NOMO-1 treated with DMSO at 0.1 percent for 48 hours (cell line): ENCODE results near the gene TRDMT1.
A peak's percentile ranks its signal among the peaks of the same experiment; 100 is the strongest.

ENCODE experiments used
- DNase-seq: peaks from one replicate; lab custom pipeline; 2025; ENCODE audit not compliant: unreplicated experiment; lab: John Stamatoyannopoulos, UW

The TRDMT1 gene

GRCh38 chr10:17231788-17232187 is 30.3 kb upstream of the TRDMT1 start:
- DNase-seq: no peak

GRCh38 chr10:17229967-17230682 is 28.7 kb upstream of the TRDMT1 start:
- DNase-seq: peak; percentile 97

DNA sequence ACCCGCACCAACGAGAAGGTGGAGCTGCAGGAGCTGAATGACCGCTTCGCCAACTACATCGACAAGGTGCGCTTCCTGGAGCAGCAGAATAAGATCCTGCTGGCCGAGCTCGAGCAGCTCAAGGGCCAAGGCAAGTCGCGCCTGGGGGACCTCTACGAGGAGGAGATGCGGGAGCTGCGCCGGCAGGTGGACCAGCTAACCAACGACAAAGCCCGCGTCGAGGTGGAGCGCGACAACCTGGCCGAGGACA is 28.2 kb upstream of the TRDMT1 start:
- no peak for DNase-seq

DNA sequence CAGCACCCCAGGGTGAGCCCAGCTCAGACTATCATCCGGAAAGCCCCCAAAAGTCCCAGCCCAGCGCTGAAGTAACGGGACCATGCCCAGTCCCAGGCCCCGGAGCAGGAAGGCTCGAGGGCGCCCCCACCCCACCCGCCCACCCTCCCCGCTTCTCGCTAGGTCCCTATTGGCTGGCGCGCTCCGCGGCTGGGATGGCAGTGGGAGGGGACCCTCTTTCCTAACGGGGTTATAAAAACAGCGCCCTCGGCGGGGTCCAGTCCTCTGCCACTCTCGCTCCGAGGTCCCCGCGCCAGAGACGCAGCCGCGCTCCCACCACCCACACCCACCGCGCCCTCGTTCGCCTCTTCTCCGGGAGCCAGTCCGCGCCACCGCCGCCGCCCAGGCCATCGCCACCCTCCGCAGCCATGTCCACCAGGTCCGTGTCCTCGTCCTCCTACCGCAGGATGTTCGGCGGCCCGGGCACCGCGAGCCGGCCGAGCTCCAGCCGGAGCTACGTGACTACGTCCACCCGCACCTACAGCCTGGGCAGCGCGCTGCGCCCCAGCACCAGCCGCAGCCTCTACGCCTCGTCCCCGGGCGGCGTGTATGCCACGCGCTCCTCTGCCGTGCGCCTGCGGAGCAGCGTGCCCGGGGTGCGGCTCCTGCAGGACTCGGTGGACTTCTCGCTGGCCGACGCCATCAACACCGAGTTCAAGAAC is 27.7 kb upstream of the TRDMT1 start:
- peak; percentile 37 for DNase-seq

- peak; percentile 93 for DNase-seq
Observed at GRCh38 chr10:17228091-17229015, 26.9 kb upstream of the TRDMT1 start, which contains the start of gene VIM. TSS of gene VIM (plus strand) at chr10:17228241. CDS start at chr10:17229423, 1,182 bp downstream.

DNA sequence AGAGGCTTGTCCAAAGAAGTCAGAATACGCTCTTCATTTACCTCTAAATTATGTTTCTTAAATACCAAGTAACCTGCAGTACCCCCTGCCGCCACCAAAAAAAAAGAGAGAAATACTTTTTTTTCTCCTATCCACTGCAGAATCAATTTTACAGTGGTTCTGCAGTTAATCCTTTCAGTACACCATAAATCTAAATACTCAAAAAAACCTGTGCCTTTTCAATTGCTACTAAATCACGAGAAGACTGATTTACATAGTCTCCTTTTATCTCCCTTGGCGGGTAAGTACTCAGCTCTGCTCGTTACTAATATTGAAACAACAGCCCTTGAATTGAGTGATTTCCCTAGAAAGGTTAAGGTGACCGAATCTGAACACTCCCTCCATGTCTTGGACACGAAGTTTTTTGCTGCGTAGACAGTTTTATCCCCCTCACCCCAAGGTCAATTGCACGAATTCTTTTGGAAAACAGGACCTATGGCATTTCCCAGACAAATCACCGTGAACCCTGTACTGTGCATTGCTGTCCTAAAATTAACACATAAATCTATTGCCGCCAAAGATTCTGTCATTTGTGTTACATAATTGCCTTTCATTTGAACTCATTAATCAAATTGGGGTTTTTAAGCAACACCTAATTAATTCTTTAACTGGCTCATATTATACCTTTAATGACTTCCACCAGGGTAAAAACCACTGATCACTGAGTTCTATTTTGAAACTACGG is 26.1 kb upstream of the TRDMT1 start:
- DNase-seq: peak; percentile 54

- no peak for DNase-seq
Observed at GRCh38 chr10:17226891-17227303, 25.4 kb upstream of the TRDMT1 start.

DNA sequence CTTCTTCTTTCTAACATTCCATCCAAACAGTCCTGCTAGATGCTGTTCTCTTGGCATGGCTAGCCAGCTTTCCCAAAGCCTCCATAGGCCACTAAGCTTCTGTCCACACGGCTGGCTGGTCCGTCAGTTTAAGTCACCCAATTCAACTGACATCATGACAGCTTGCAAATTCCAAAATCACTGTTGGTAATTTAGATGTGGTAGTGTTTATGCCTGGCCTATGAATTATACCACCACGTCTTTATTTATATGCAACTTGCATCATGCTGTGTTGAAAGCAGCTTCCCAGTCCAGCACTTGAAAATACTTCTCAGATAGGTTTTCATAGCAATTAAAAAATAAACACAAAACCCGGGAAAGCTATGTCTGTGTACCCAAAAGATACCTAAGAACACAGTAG is 24.3 kb upstream of the TRDMT1 start:
- DNase-seq: no peak

DNA sequence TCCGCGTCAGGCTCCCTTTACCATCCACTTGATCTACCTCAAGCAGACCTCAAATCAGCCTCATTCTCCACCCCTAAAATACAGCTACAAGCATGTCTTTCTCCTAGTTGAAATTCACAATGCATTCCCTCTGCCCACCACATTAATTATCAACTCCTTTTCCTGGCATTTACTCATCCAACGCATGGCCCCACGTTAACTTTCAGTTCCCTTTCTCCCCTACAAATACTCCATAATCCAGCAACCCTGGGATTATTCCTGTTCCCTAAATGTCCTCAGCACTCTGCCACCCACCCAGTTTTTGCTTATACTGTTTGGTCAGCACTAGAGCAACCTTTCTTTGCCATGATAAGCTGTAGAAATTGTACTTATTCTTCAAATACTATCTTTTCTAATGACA is 20.9 kb upstream of the TRDMT1 start:
- DNase-seq: no peak

GRCh38 chr10:17220652-17221100 is 19.2 kb upstream of the TRDMT1 start:
- DNase-seq: no peak

GRCh38 chr10:17219024-17219423 is 17.6 kb upstream of the TRDMT1 start:
- DNase-seq: no peak

- no peak for DNase-seq
Observed at GRCh38 chr10:17217631-17218232, 16.3 kb upstream of the TRDMT1 start.

- DNase-seq: peak; percentile 40
Observed at GRCh38 chr10:17216901-17217395, 15.5 kb upstream of the TRDMT1 start.

GRCh38 chr10:17216217-17216900 is 14.9 kb upstream of the TRDMT1 start:
- DNase-seq: peak; percentile 100

GRCh38 chr10:17215782-17216122 is 14.3 kb upstream of the TRDMT1 start:
- no peak for DNase-seq

DNA sequence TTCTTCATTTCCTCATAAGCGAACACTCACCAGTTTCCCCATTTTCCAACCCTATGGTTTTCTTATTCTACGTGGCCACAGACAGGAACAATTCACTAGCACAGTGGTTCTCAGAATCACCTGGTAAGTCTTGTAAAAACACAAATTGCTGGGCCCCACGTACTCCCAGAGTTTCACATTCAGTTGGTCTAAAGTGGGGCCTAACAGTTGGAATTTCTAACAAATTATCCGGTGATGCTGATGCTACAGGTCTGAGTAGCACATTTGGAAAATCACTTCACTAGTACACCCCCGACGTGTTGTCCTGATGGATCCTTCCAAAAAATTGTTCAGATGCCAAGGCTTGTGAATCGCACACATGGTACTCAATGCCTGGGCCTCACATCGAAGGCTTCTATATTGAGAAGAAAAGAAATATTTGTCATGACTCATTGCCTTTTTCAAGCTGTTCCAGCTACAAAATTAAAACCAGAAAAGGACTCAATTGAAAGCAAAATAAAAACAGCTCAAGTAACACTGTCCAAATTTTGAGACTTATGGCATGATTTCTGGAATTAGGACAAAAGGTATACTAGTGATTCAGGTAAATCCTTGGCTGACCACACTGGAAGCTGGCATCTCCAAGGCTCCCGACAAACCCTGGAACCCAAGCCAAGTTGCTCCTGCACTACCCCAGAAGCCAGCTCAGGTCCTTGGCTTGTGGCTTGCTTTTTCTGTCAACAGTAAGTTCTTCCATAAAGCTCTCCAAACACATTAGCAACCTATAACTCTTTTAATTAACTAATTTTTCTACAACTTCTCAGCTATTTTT is 13.7 kb upstream of the TRDMT1 start:
- peak; percentile 45 for DNase-seq

DNA sequence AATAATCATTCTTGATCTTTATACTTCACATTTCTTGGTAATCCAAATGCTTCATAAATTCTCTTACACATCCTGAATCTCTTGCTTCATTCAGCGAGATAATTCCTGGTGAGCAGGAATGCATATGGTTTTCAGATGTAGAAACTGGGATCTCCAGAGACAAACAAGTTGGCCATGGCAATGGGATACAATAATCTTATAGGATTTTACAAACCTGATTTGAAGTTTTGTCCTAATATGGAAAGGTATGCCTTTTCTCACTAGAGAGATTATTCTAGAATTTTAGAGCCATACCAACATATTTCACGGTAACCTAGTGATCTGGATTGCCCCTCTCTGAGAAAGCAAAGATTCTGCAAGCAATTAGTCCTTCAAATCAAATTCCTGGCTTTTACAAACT is 13.1 kb upstream of the TRDMT1 start:
- no peak for DNase-seq

DNA sequence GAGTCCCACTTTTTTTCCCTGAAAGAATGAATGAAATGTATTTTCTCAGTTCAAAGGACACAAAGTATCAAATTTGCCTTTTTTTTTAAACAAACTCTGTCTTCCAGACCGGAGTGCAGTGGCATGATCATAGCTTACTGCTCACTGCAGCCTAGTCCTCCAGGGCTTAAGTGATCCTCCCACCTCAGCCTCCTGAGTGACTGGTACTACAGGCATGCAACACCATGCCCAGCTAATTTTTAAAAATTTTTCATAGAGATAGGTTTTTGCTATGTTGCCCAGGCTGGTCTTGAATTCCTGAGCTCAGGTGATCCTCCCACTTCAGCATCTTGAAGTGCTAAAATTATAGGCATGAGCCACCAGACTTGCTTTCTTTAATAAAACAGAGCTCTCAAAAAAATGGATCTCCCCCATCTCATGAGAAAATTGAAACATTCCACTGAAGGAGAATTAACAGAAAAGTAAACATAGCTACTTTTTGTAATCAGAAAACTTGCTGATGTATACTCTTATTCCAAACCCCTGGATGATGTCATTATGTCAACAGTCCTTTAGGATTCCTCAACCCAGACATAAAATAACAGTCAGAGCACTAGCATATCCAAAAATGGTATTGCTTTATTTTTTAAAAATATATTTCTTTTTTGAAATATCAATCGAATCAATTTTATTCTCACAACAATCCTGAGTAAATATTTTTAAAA is 12.3 kb upstream of the TRDMT1 start:
- DNase-seq: no peak
